Measurements from ENCODE around the gene MAP3K12. TPM values are rescaled to one million over a fixed set of nuclear protein-coding genes. Genes with fewer than 3 reads are reported as not detected.

Gene MAP3K12, protein sequence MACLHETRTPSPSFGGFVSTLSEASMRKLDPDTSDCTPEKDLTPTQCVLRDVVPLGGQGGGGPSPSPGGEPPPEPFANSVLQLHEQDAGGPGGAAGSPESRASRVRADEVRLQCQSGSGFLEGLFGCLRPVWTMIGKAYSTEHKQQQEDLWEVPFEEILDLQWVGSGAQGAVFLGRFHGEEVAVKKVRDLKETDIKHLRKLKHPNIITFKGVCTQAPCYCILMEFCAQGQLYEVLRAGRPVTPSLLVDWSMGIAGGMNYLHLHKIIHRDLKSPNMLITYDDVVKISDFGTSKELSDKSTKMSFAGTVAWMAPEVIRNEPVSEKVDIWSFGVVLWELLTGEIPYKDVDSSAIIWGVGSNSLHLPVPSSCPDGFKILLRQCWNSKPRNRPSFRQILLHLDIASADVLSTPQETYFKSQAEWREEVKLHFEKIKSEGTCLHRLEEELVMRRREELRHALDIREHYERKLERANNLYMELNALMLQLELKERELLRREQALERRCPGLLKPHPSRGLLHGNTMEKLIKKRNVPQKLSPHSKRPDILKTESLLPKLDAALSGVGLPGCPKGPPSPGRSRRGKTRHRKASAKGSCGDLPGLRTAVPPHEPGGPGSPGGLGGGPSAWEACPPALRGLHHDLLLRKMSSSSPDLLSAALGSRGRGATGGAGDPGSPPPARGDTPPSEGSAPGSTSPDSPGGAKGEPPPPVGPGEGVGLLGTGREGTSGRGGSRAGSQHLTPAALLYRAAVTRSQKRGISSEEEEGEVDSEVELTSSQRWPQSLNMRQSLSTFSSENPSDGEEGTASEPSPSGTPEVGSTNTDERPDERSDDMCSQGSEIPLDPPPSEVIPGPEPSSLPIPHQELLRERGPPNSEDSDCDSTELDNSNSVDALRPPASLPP
- 43.6 and 47.6 TPM in 2 replicates for total RNA-seq

DNA sequence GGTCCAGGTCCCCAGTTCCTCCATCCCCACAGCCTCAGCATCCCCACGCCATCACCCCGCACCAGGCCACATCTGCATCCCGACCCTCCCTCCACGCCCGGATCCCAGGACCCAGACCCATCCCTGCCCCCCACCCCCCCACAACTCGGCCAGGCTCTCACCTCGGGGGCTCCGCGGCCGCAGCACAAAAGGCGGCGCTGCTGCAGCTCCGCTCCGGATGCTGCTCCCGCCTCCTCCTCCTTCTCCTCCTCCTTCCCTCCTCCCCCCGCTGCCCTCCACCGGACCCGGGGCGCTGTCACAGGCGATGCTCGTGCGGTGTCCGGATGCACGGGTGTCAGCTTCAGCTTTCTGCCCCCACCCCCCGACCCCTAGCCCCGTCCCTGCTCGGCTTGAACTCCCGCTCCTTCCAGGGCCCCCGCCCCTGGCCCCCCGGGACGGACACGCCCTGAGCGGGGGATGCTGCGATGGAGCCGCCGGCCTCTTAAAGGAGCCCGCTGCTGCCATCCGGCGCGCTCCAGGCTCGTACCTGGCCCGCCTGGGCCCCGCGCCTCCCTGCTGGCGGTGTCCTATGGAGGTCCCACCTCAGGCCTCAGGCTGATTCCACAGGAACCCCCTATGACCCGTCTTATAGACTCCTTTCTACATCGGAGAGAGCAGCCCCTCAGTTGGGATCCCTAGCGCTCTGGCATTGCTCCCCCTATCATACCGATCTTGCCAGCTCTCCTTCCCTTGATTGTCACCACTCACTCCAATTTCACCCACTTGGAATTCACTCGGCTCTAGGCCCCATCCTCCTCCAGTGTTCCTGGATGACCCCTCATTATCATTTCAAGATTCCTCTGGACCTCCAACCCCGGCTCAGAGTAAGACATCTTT, at the start of gene MAP3K12:
MAP3K12 (minus strand) TSS at position 193 of the 876 bp plus-strand sequence. CDS start 12,067 bp downstream, outside the sequence.

DNA sequence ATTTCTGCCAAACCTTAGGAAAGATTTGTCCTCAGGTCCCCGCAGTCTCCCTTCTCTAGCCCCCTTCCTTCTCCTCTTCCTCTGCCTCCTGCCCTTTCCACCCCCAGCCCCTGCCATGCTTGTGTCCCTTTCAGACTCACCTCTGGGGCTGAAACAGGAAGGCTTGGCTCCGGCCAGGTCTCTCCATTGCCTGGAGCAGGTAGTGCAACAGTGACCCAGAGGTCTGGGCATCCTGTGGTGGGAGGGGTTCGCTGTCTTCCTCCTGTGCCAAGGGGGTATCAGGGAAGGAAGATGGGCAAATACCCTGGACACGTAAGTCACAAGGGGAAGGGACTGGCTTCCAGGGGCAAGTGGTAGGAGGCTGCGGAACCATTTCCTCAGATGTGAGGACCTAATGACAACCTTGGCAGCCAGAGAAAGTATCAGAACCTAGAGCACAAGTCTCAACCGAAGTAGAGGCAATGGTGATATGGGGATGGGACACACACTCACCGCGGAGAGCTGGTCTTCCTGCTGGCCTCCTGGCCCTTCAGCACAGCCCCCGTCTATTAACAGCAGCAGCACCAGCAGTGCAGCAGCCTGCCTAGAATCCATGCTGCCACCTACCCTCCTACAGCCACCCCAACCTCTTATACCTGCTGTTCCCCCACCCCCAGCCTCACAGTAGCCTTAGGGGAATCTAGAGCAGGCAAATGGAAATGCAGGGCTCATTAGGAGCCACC, 7.8 kb upstream of the MAP3K12 start, which contains the start of gene NPFF:
NPFF (minus strand) TSS at position 604 of the 722 bp plus-strand sequence; CDS start at position 594, 10 bp downstream.

DNA sequence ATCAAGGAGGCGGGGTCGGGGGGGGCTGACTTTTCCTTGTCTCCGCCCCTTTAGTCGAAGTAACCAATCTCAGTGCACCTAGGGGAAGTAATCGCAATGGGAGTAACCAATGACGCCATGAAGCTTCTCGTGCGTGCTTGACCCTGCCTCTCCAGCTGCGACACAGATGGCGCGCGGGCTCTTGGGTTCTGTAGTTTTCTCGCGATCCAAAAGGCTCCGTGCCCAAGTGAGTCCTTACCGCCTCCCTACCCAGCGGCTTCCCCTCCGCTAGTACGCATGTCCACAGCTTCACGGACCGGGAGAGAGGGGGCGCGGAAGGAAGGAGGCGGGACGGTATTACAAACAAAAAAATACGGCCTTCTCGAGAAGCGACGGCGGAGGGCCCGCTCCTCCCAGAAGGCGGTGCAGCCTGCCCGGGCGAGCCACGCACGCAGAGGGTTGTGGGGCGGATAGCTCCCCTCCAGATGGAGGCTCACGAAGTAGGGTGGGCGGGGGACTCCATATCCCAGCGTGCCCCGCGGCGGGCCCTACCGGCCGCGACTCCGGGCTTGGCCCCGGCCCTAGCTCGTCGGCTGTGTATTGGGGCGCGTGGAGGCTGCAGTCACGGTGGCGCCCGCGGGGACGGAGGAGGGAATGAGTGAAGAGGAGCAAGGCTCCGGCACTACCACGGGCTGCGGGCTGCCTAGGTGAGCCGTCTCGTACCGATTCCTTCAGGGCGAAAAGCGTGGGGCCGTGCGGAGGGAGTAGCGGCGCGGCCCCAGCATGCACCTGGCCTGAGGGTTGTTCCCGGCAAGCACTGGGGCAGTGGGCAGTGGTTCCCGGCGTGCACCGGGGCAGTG, 1.7 kb upstream of the MAP3K12 start, which contains the start of gene TARBP2:
TARBP2 (plus strand) TSS at position 508 of the 839 bp plus-strand sequence; CDS start at position 634, 126 bp downstream.

DNA sequence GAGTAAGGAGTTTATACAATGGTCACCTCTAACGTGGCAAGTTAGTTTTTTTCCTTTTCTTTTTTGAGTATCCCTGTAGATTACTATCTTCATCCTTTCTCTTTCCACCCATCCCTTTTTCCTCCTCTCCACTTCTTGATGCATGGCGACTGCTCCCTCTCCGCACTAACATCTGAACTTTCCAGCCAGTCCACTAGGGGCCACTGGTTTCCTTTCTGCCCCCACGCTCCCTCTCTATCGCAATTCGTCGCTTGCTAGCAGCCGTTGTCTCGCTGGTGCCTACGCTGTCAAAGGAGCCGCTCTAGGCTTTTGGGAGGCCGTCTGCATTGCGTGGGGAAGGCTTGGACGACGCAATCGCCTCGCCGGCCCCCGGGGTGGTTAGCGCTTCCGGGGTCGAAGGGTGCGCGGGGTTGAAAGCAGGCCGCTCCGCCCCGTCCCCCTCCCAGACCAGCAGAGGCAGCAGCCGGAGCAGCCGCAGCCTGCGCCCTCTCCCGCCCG, 47.5 kb downstream of the MAP3K12 start, which contains the start of gene PCBP2:
PCBP2 (plus strand) TSS at position 442 of the 498 bp plus-strand sequence. CDS start 2,699 bp downstream, outside the sequence.

DNA sequence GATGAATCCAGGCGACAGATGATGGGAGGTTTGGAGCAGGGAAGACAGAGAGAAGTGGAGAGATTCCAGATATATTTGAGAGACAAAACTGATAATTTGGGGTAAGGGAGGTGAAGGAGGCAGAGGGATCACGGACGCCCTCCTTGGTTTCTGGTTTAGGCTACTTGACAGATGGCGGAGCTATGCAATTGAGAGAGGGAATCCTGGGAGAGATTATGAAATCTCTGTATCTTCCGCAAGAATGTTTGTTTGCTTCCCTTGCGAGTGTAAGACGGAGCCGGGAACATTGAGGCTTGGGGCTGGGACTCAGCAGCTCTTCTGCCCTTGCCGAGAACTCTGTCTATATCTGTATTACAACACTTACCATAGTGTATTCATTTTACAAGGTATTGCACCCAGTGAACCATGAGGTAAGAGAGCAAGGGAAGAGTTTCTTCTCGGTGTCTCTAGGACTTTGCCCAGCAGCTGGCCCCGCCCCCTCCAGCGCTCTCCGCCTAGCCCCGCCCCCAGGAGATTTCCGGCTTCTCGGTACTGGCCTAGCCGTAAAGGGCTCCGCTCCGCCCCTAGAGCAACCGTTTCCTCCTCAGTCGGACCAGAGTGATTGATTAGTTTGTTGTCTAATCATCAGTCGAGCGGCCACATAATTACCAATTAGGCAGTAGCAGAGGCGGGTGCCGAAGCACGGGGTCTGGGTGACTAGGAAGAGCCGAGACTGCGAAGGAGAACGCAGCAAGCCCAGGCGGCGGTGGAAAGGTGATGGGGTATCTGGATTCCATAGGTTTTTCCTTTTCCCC, 58.0 kb downstream of the MAP3K12 start, which contains the start of gene PRR13:
PRR13 (plus strand) TSS at position 695 of the 794 bp plus-strand sequence. CDS start 981 bp downstream, outside the sequence.

Other genes starting within 250 kb of the MAP3K12 start
- gene ESPL1, start 231.2 kb downstream of the MAP3K12 start, total RNA-seq = 0.86 and 1.9 TPM in 2 replicates
- gene PFDN5, start 203.9 kb downstream of the MAP3K12 start, total RNA-seq = 1,042 and 1,327 TPM in 2 replicates
- 50.8 and 56.3 TPM in 2 replicates for gene MYG1, start 199.8 kb downstream of the MAP3K12 start, total RNA-seq
- gene AAAS, start 177.8 kb downstream of the MAP3K12 start, total RNA-seq = 37.8 and 39.4 TPM in 2 replicates
- gene SP7, start 163.1 kb downstream of the MAP3K12 start, total RNA-seq = not detected in 2 replicates
- 19.4 and 23.3 TPM in 2 replicates for gene SP1, start 119.3 kb downstream of the MAP3K12 start, total RNA-seq
- gene AMHR2, start 75.6 kb downstream of the MAP3K12 start, total RNA-seq = not detected in 2 replicates
- gene PRR13, start 57.7 kb downstream of the MAP3K12 start, total RNA-seq = 14.6 and 27.1 TPM in 2 replicates
- 221 and 306 TPM in 2 replicates for gene PCBP2, start 47.4 kb downstream of the MAP3K12 start, total RNA-seq
- 32.4 and 33.4 TPM in 2 replicates for gene TARBP2, start 1.8 kb upstream of the MAP3K12 start, total RNA-seq
- gene NPFF, start 8.0 kb upstream of the MAP3K12 start, total RNA-seq = not detected in 2 replicates
- gene ATF7, start 126.9 kb upstream of the MAP3K12 start, total RNA-seq = 9.8 and 10.6 TPM in 2 replicates
- gene ATP5MC2, start 176.6 kb upstream of the MAP3K12 start, total RNA-seq = 128 and 130 TPM in 2 replicates
- gene CALCOCO1, start 228.0 kb upstream of the MAP3K12 start, total RNA-seq = 148 and 205 TPM in 2 replicates